Fibroblast of mammary gland (primary cell): Measurements from ENCODE around the gene MAGEB16.

Source experiments
- DNase-seq: peaks from one replicate; pipeline ENCODE4 v3.0.0-alpha.2; 2010; ENCODE audit warnings: low read depth
- H3K4me3 ChIP-seq: 2 replicates; pipeline ENCODE4 v1.5.1; 2011; ENCODE audit warnings: low read depth, mild to moderate bottlenecking, low read length, moderate library complexity; ENCODE audit not compliant: control insufficient read depth
- CTCF ChIP-seq: conservative IDR thresholded peaks from 2 replicates; pipeline ENCODE4 v1.5.1; 2011; ENCODE audit warnings: low read depth, low read length, inconsistent platforms; ENCODE audit not compliant: control insufficient read depth, insufficient read depth

MAGEB16 gene

GRCh38 chrX:35798042-35798441, at the start of gene MAGEB16:
TSS of gene MAGEB16 (plus strand) at chrX:35798342. CDS start at chrX:35802197, 3,855 bp downstream.
- no peak for DNase-seq
- no peak for TF ChIP-seq CTCF
- no peak within 1 kb of the TSS for H3K4me3 ChIP-seq

- TF ChIP-seq CTCF: no peak
- no peak overlapping the region for H3K4me3 ChIP-seq
- DNase-seq: no peak
These were observed 24.1 kb upstream of the MAGEB16 start for GRCh38 chrX:35773958-35774564.

GRCh38 chrX:35785075-35785474, 13.1 kb upstream of the MAGEB16 start:
- no peak overlapping the region for H3K4me3 ChIP-seq
- no peak for TF ChIP-seq CTCF
- DNase-seq: no peak

- no peak overlapping the region for H3K4me3 ChIP-seq
- DNase-seq: no peak
- no peak for TF ChIP-seq CTCF
These were observed 11.9 kb upstream of the MAGEB16 start for GRCh38 chrX:35786271-35786670.

GRCh38 chrX:35787867-35788266, 10.3 kb upstream of the MAGEB16 start:
- TF ChIP-seq CTCF: no peak
- DNase-seq: no peak
- H3K4me3 ChIP-seq: no peak overlapping the region

- no peak for DNase-seq
- no peak for TF ChIP-seq CTCF
- H3K4me3 ChIP-seq: no peak overlapping the region
These were observed 2.3 kb downstream of the MAGEB16 start for GRCh38 chrX:35800474-35800873.

- DNase-seq: no peak
- TF ChIP-seq CTCF: no peak
- no peak overlapping the region for H3K4me3 ChIP-seq
These were observed 11.6 kb downstream of the MAGEB16 start for GRCh38 chrX:35809781-35810180.
